DMS79 (cell line): Measurements from ENCODE around the gene CPZ.
"Not testable (repeated sequence)": the region's sequence is repeated elsewhere in the genome, so short reads cannot be mapped to it uniquely, and the experiment has no call there.

Experiments used
- DNase-seq: peaks from one replicate; lab custom pipeline; 2025; lab: John Stamatoyannopoulos, UW

CPZ gene

GRCh38 chr4:8610858-8611616, 18.5 kb downstream of the CPZ start:
- no peak for DNase-seq

DNA sequence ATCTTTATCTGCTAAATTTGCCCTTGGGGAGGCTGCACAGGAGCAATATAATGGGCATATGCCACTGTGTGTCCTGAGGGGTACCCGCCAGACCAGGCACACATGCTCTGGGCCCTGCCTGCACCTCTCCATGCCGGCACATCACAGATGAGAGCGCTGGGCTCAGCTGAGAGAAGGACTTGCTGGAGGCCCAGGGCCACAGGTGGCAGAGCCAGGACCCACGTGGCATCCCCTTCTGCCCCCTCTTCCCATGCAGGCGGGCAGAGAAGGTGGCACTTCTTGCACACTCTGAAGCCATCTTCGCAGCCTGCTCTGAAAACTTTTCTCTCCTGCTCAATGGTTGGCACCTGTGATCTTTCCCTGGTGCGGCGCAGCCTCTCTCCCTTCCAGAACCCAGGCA, 20.1 kb downstream of the CPZ start:
- no peak for DNase-seq

DNA sequence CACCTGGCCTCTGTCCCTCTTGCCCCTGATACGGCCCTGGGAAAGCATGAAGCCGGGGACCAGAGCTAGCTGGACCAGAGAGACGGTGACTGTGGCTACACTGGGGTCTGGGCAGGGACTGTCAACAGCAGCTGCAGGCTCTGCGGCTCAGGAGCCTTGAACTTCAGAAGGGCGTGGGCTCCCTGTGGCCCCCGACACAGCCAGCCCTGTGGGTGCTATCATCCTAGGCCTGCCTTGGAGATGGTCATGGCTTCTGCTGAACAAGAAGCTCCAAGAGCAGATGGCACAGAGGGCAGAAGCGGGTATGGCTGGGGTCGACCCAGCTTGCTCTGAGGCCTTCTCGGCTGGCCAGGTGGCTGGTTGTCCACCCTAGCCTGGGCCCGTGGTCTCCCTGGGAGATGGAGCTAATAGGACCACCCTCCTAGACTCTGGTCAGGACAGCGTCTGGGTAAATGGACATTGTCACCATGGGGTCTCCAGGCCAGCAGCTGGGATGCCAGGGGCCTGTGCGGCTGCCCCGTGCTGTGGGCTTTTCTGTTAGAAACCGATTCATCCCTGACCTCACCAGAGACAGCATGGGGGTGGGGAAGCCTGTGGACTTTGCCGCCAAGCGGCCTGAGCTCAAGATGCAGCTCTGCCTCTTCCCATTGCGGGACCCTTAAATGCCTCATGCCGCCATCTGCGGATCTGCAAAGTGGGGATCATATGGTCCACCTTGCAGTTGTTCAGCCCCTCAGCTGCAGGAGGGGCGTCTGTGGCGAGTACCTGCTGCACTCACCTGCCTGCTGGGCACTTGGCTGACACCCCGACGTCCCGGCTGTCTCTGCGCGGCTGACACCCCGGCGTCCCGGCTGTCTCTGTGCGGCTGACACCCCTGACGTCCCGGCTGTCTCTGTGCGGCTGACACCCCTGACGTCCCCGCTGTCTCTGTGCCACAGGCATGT, 21.1 kb downstream of the CPZ start:
- no peak for DNase-seq

DNA sequence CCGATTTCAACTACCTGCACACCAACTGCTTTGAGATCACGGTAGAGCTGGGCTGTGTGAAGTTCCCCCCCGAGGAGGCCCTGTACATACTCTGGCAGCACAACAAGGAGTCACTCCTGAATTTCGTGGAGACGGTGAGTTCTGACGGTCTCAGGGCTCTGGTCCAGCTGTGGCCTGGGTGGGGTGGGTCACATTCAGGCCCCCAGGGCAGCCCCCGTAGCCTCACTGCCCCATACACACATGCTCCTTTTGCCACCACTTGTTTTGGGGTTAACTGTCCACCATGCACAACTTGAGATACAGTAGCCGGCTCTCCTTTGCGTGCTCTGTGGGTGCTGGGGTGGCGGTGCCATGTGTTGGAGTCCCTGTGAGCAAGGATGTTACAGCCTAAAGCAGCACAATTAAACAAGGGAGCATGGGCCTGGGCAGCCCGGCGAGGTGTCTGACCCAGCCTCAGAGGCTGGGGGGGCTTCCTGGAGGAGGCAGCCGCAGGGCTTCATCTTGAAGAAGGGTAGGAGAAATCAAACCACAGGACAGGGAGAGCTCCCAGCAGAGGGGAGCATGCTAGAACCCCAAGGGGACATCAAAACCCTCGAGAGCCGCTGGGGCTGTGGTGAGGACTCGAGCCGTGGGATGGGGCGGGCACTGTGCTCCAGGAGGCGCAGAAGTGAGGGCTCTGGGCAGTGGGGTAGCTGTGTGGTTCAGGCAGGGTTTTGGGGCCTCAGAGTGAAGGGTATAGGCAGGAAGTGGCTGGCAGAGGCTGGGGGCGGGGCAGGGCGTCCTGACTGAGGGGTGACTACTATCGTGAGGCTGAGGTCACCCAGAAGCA, 22.0 kb downstream of the CPZ start:
- no peak for DNase-seq

DNA sequence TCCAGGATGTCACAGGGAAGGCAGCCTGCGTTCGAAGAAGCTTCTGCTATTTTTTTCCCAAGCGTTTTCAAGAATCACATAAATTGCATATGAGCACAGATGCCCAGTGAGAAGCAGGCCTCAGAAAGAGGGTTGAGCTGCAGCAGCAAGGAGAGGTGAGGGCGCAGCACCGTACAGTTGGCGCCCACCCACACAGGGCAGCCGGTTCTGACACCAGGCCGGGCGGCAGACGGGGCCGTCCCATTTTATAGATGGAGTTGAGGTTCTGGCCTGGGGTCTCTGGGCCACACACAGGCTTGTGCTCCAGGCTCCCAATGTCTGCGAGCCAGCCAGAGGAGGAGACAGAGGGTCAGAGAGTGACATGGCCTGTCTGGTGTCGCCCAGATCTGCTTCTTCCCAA, 22.8 kb downstream of the CPZ start:
- DNase-seq, result no peak

DNA sequence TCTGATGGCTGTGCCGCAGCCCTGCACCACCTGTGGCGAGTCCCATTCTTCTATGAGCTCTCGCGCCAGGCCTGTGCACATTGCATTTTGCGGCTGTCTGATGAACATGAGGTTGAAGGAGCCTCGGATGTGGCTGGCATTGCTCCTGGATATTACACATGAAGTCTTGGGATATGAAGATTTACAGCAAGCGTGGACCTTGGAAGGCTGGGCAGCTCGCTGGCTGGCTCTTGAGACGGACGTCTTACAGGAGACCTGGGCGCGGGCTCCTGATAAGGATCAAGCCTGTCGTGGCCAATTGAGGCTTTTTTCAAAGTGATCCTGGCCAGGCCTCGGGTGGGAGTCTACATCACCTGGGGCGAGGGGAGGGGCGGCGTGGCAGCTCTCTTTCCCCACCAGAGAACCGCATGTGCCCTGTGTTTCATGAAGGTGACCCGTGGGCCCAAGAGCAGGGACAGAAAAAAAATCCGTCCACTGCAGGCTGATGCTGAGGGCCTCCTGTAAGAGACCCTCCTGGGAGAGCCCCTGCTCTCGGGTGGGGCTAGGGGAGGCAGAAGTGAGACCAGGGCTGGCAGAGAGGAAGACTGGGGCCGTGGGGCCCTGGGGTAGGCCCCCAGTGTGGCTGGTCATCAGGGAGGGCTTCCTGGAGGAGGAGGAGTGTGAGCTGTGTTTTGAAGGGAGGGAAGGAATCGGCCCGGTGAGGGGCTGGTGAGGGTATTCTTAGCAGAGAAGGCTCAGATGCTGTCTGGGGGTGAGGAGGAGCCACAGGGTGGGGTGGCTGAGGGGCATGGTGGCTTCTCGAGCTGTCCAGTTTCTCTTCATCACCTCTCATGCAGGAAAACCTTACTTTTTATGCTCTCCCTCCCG, 23.6 kb downstream of the CPZ start:
- no peak for DNase-seq

GRCh38 chr4:8616831-8617230, 24.3 kb downstream of the CPZ start:
- DNase-seq, result no peak

DNA sequence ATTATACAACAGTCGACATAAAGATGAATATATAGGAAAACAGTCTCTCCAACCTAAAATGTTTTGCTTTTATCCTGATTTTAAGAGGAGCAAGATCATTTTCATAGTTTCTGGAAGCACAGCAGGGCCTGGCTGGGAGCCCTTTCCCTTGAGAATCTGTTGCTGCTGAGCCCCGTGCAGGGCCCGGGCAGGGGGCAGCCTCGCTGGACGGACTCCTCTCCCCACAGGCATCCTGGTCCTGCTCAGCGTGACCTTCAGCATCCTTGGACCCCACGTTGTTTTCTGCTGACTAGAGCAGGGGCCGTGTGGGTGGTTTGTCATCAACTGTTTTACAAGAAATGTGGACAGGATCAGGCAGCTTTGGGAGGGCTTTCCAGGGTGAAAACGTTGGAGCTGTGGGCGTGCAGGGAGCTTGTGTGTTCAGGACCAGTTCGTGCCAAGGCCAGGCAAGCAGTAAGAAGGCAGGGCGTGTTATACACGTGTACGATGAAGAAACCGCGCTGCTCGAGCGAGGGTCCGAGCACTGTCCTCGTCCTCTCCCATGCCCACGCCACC, 25.0 kb downstream of the CPZ start:
- no peak for DNase-seq

DNA sequence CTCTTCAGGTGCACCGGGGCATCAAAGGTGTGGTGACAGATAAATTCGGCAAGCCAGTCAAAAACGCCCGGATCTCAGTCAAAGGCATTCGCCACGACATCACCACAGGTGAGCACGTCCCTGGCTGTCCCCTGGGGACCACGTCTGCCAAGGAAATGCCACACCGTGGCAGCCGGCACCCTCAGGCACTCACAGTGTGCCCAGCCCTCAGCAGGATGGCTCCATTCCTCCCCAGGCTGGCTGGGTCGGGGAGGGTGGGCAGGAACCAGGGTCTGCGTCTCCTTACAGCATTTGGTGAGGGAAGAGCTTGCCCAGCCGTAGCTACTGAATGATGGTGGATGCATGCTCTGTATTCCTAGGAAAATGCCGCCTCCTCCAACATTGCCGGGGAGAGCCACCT, 25.9 kb downstream of the CPZ start:
- DNase-seq, result no peak

DNA sequence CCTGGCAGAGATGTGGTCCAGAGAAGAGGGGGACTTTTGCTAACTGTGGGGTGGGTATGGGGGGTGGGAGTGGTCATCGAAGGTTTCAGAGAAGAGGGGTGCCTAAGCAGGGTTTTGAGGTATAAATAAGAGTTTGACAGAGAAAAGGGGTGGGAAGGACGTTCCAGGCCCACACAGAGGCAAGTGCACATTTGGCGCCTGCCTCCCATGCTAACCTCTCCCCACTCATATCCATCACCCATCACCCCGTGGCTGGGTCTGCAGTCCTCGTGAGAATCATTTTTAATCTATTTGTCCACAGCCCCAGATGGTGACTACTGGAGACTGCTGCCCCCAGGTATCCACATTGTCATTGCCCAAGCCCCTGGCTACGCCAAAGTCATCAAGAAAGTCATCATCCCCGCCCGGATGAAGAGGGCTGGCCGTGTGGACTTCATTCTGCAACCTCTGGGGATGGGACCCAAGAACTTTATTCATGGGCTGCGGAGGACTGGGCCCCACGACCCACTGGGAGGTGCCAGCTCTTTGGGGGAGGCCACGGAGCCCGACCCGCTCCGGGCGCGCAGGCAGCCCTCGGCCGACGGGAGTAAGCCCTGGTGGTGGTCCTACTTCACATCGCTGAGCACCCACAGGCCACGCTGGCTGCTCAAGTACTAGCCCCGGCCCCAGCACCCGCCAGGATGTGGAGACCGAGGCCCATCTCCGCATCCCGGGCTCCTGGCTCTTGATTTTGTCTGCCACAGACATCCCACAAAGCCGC, 26.6 kb downstream of the CPZ start:
- DNase-seq, result no peak

GRCh38 chr4:8621135-8621534, 28.6 kb downstream of the CPZ start:
- DNase-seq, result not testable (repeated sequence)

GRCh38 chr4:8624601-8625272, 32.2 kb downstream of the CPZ start:
- DNase-seq, result not testable (repeated sequence)

DNA sequence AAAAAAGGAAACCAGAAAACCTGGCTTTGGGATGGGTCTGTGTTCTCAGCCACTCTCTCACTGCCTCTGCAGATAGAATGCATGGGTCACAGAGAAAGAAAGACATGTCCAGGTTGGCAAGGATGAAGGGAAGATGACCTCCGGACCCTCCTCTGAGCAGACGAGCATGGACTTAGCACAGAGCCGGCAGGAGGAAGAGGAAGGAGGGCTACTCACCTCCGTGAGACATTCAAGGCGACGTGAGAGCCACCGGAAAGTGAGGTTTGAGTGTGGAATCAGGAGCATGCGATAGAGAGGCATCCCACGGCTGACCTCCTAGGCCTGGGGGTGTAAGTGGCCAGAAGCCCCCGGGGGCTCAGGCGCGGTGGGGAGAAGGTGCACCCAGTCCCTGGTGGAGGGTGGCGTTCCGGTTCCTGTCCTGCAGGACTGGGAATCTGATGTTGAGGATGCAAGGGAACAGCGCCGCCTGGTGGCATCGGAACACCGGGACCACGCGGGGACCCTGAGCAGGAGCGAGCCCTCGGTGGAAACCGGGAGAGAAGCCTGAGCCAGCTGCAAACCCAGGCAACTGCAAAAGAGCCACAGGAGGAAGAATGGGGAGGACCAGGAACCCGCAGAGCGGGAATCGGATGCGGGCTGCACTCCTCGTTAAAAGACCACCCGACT, 37.8 kb downstream of the CPZ start:
- DNase-seq, result not testable (repeated sequence)

DNA sequence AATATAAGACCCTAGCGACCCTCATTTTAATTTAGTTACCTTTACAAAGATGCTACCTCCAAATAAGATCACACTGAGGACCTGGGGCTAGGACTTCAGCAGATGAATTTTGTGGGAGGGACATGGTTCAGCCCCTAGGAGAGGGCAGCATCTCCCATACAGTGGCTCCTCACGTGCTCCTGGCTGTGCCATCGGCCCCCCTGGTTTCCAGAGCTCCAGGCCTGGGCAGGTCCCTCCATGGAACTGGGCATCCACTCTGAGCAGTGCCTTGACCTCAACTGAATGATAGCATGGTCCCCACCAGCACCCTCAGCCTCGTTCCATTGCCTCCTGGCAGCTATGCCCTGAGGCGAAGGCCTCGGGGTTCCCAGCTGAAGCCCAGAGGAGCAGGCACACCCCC, 39.3 kb downstream of the CPZ start:
- DNase-seq, result not testable (repeated sequence)

- not testable (repeated sequence) for DNase-seq
Measured at GRCh38 chr4:8634773-8635172, 42.2 kb downstream of the CPZ start.

- DNase-seq, result not testable (repeated sequence)
Measured at GRCh38 chr4:8635897-8636554, 43.5 kb downstream of the CPZ start.

- DNase-seq, result no peak
Measured at GRCh38 chr4:8637456-8637984, 45.0 kb downstream of the CPZ start.

DNA sequence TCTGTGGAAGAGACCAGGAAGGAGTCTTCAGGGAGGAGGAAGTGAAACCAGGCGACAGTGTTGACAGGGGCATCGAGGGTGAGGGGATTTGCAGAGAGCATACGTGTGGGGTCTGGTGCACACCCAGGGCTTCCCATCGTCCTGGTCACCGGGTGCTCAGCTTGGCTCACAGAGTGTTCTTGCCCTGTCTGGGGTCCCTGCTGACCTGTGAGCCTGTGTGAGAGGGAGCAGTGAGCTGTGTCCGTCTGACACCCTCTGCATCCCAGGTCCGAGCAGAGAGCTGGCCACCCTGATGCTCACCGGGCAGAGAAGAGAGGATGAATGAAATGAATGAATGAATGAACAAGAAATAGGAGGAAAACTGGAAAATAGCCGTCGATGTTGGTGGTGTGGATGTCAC, 46.5 kb downstream of the CPZ start:
- no peak for DNase-seq
